Measurements from ENCODE around the gene COX7A2.
A peak's percentile ranks its signal among the peaks of the same experiment; 100 is the strongest.

The COX7A2 gene

GRCh38 chr6:75243333-75244062 is at the start of gene COX7A2:
TSS of gene COX7A2 (minus strand) at chr6:75243801. CDS start at chr6:75243734, 67 bp downstream.
- DNase-seq (ENCODE audit: low read depth): peak; percentile 73

DNA sequence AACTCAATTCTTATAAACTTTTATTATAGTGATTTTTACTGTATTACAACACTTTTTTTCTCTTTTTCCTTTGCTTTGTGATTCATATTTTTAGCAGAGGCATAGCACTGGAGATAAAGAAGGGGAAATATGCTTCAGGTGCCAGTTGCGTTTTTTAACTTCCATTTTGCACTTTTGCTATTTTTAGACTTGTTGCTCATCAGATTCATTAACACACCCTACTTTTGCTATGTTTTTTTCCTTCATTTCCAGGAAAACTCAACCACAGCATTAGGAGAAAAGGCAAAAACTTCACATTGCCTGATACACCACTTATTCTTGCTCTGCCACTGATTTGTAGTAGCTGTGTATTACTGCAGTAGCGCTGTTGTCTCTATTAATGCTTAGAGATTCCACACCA is 49.0 kb upstream of the COX7A2 start:
- DNase-seq (ENCODE audit: low read depth): no peak

DNA sequence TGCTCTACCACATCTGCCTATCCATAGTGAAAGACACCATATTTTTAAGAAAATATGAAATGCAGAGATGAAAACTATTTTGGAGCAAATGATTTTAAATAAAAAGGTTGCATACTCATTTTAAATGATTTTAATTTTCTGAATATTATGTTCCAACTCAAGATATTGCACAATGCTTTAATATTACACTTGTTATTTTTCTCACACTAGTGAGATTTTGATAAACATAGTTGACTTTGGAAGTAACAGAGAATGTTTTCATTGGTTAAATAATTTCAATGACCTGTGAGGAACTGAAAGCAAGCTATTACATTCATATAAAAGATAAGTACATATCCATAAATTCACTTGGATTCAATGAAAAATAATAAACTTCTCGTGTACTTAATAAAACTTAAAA is 48.1 kb upstream of the COX7A2 start:
- no peak for DNase-seq (ENCODE audit: low read depth)

- DNase-seq (ENCODE audit: low read depth): no peak
Observed at GRCh38 chr6:75291331-75291730, 47.7 kb upstream of the COX7A2 start.

DNA sequence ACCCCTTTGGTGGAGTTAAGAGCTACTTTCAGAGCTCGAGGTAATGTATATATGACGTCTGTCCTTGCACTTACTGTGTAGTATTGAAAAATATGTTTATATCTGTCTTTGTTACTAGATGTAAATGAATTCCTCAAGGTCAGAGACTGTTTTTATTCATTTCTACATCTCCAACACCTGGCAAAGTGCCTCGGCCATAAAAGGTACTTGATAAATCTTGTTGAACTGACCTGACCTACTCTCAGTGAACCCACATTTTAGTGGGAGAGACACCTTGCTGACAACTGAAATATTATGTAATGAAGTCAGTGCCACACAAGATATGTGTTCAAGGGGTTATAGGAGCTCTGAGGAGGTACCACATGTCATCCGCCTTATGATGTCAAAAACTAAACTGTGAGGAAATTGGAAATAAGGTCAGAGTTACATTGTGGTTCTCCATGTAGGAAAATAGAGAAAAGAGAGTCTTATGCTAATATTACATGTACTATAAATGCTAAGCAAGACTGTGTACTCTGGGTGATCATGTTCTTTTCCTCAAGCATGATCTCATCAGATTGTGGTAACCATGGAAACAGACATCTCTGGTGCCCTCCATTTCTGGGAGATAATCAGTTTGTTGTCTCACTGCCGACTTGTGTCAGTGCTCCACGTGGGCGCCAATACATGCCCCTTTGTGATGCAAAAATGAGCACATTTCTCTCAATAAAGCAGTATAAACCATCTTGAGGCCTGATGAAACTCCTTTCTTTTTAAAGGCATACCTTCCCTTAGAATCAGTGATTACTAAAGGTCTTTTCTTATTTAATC is 46.7 kb upstream of the COX7A2 start:
- DNase-seq (ENCODE audit: low read depth): no peak

DNA sequence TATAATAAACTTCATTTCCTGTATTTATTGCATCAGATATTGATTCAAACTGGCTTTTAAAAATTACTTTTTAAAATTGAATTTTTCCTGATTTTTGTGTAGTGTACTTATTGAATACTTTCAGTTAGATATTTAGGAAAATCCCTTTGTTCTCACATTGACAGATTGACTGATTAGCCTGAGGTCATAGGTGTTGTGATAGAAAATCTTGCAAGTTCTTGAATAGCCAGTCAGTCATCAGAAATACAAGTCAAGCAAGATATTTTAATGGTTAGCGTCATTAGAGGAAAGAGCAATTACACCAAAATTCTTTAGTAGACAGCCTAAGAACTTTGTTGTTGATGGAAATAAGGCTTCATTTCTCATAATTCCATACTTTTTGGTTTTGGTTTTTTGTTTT is 44.4 kb upstream of the COX7A2 start:
- no peak for DNase-seq (ENCODE audit: low read depth)

GRCh38 chr6:75287424-75287823 is 43.8 kb upstream of the COX7A2 start:
- no peak for DNase-seq (ENCODE audit: low read depth)

DNA sequence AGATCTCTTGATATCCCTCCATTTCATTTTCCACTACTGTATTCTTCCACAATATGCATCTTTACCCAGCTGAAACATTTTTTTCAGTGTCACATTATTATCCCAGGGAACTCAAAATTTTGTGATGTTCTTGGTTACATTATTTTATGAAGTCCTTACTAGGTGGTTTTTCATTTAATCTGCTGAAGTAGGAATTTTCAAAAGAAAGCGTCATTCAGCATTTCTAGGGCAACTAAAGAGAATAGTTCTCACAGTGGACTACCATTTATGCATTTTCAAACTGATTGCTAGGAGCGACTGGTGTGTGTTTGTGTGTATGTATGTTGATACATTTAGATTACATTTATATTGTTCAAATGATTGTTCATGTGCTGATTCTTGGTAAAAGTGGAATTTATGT is 43.4 kb upstream of the COX7A2 start:
- no peak for DNase-seq (ENCODE audit: low read depth)

- no peak for DNase-seq (ENCODE audit: low read depth)
Observed at GRCh38 chr6:75285283-75285639, 41.7 kb upstream of the COX7A2 start.

DNA sequence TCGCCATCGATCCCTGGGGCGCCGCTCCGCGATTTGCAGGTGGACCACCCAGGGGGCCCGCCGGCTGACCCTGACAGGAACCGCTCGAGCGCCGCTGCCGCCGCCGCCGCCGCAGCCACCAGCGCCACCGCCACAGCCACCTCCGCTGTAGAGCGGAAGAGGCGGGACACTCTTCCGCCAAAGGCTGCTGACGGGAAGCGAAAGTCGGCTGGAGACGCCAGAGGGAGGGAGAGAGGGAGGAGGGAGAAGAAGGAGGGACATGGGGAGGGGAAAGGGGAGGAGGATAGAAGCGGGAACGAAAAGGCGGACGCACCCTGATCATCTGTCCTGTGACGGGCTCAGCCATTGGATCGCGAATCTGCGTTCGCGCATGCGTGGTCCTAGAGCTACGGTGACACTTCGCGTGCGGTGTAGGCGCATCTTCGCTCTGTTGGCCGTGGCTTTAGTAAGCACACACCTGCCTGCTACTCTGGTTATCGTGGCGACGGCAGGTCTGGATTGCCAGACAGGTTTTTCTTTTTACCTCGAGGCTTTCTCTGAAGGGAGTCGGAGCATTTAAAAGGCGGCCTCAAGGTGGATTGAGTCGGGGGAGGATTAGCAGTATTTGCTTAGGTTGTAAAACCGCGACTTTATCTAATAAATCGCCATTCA is 41.2 kb upstream of the COX7A2 start, which contains the start of gene TMEM30A:
TMEM30A (minus strand) TSS at position 161 of the 651 bp plus-strand sequence; CDS start at position 7, 154 bp downstream.
- peak; percentile 94 for DNase-seq (ENCODE audit: low read depth)

DNA sequence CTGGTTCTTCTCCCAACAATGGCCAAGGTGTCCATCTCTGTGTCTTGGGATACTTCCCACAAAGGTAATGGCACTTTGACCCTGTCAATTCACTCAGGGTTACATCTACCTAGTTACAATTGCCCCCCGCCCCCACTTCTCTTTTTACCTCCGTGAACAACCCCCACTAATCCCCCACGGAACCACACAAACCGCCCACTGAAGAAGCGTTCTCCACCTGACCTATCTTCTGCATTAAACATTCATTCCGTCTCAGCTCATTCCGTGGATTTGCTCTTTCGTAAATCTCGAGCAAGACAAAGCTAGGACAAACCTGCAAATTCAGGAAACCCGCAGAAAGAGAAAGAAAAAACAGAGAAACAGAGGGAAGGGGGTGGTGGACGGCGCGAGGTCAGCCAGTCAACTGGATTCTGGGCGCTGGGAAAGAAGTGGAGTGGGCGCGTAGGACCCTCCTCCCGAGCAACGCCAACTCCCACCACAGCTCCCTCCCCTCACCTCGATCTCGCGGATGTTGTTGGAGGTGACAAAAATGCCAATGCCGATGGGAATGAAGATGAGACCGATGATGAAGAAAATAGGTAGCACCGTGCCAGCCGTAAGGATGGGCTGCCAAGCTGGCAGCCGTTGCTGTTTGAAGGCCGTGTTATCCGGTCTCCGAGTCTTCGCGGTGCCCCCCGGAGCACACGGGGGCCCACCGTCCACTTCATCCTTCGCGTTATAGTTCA is 40.5 kb upstream of the COX7A2 start:
- peak; percentile 2 for DNase-seq (ENCODE audit: low read depth)

GRCh38 chr6:75282706-75283105 is 39.1 kb upstream of the COX7A2 start:
- no peak for DNase-seq (ENCODE audit: low read depth)

DNA sequence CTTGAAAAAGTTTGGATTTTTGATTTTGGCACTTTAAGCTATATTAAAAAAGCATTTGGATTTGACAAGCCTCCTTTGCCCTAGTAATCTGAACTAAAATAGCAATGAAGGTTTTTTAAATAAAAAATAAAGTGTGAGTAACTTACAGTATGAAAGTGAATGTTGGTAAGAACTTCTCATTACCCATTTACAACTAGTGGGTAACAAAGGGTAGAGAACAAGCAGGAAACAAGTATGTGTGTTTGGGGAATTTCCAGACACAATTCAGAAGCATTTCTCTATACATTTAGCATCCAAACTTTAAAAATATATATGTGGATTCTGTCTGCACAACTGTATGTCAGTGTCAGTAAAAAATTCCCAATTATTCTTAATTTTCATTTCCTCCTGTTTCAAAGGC is 38.1 kb upstream of the COX7A2 start:
- no peak for DNase-seq (ENCODE audit: low read depth)

- DNase-seq (ENCODE audit: low read depth): no peak
Observed at GRCh38 chr6:75280131-75280855, 36.7 kb upstream of the COX7A2 start.

DNA sequence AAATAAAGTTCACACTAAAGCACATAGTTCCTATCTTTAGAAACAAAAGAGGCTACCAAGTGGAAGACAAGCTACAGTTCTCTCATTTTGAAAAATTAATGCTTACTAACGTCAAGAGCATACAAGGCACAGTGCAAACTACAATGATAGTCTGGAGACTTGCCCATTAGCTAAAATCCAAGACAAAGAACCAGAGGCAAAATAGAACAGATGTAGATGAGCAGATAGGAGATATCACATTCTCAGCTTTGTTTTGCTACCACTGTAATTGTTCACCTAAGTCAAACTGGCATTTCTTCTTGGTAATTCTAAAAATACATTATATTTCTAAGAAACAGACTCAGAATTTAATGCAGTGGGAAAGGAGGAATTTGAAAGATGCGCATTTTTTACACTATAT is 35.8 kb upstream of the COX7A2 start:
- no peak for DNase-seq (ENCODE audit: low read depth)

GRCh38 chr6:75278474-75279077 is 35.0 kb upstream of the COX7A2 start:
- DNase-seq (ENCODE audit: low read depth): no peak

DNA sequence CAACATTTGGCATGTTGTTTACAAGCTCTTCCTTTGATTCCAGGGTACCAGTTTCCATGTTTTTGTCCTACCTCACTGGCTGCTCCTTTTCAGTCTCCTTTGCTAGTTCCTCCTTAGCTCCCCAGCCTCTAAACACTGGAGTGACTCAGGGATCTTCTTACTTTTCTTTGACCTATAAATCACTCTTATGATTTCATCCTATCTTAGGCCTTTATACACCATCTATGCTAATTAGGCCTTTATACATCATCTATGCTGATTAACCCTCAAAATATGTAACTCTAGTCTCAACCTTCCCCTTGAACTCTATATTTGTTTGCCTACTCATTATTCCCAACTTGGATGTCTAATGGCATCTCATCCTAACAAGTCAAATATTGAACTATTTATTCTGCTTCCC is 31.5 kb upstream of the COX7A2 start:
- DNase-seq (ENCODE audit: low read depth): no peak

GRCh38 chr6:75273009-75273408 is 29.4 kb upstream of the COX7A2 start:
- DNase-seq (ENCODE audit: low read depth): no peak

- DNase-seq (ENCODE audit: low read depth): no peak
Observed at GRCh38 chr6:75272145-75272840, 28.7 kb upstream of the COX7A2 start.

DNA sequence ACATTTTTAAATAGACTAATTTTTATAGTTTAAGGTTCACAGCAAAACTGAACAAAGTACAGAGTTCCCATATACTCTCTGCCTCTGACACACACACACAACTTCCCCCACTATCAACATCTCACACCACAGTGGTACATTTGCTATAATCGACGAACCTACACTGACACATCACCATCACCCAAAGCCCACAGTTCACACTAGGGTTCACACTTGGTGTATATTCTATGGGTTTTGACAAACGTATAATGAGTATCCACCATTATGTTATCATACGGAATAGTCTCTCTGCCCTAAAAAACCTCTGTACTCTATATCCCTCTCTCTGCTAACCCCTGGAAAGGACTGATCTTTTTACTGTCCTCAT is 25.4 kb upstream of the COX7A2 start:
- no peak for DNase-seq (ENCODE audit: low read depth)
